SU-DHL-6 (cell line): ENCODE data around the gene HIVEP3.

Experiments
- EZH2phosphoT487 ChIP-seq: fragments of 200-600 bp; sonication (generic), shearing (Covaris generic); conservative IDR thresholded peaks from 2 replicates; pipeline ENCODE4 v1.6.1; 2018; ENCODE audit warnings: mild to moderate bottlenecking, antibody characterized with exemption, low read length, moderate library complexity, mixed read lengths
- TF ChIP-seq, protein P1 (sequence below): fragments of 200-600 bp; sonication (generic); IDR thresholded peaks from one replicate; pipeline ENCODE4 v1.5.1; 2017; ENCODE audit warnings: antibody characterized with exemption, mild to moderate bottlenecking, low read length, moderate library complexity; ENCODE audit not compliant: insufficient read depth, poor library complexity, severe bottlenecking

DNA sequence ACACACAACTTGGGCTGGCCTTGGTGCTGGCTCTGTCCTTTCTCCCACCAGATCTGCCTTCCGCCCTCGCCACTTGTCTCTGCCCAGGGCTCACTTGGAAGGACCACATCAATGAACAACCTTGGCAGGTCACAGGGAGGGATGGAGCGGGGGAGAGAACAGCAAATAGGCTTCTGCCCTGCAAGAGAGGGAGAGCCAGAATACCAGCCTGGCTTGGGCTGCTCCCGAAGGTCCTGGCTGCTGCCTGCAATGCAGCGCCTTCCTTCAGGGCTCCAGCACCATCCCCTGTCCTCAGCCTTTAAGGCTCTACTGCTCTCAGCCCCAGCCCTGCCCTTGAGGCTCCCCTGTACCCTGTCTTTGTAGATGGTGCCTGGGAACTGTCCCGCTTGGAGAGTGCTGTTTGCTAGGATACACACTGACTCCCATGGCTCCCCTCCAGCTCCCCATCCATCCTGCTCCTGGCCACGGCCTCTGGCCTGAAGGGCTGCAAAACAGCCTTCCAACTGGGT lies 43.8 kb downstream of the HIVEP3 start:
- TF ChIP-seq, protein P1, sequence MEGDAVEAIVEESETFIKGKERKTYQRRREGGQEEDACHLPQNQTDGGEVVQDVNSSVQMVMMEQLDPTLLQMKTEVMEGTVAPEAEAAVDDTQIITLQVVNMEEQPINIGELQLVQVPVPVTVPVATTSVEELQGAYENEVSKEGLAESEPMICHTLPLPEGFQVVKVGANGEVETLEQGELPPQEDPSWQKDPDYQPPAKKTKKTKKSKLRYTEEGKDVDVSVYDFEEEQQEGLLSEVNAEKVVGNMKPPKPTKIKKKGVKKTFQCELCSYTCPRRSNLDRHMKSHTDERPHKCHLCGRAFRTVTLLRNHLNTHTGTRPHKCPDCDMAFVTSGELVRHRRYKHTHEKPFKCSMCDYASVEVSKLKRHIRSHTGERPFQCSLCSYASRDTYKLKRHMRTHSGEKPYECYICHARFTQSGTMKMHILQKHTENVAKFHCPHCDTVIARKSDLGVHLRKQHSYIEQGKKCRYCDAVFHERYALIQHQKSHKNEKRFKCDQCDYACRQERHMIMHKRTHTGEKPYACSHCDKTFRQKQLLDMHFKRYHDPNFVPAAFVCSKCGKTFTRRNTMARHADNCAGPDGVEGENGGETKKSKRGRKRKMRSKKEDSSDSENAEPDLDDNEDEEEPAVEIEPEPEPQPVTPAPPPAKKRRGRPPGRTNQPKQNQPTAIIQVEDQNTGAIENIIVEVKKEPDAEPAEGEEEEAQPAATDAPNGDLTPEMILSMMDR = no peak
- TF ChIP-seq EZH2phosphoT487 = no peak
